Caco-2 (cell line): ENCODE measurements around the gene MED31. TPM values are rescaled to one million over a fixed set of nuclear protein-coding genes. Genes with fewer than 3 reads are reported as not detected.

ENCODE experiments used
- BruUV-seq: library from RNA; stranded (reverse); fragments of 400-500 nt; replicated peaks from 2 replicates; lab custom pipeline; 2021; lab: Mats Ljungman, UMichigan
- CTCF ChIA-PET: fragments of 300-600 bp; sonication (Branson Sonifier 250); formaldehyde crosslinking; loops from one replicate; lab custom pipeline; 2022; ENCODE audit warnings: antibody characterized with exemption; lab: Charles Lee
- POLR2A ChIA-PET: fragments of 300-600 bp; sonication (Branson Sonifier 250); formaldehyde crosslinking; loops from one replicate; lab custom pipeline; 2022; ENCODE audit warnings: antibody characterized with exemption; lab: Charles Lee
- DNase-seq, 2 experiments: peaks; one replicate each; pipeline versions ENCODE4 v3.0.0 to v3.0.0-alpha.2; 2020 to 2022
- H3K27me3 ChIP-seq: replicated peaks from 2 replicates; pipeline ENCODE4 v1.6.0; 2011; ENCODE audit warnings: low read length; ENCODE audit not compliant: control insufficient read depth, insufficient read depth
- H3K36me3 ChIP-seq: 2 replicates; pipeline ENCODE4 v1.5.1; 2011; ENCODE audit warnings: low read length; ENCODE audit not compliant: control insufficient read depth, insufficient read depth
- H3K4me1 ChIP-seq: fragments of 250-450 bp; sonication (Bioruptor Pico); 2 replicates; pipeline ENCODE4 v1.5.1; 2020; ENCODE audit warnings: mild to moderate bottlenecking
- H3K4me3 ChIP-seq: 2 replicates; pipeline ENCODE4 v1.5.1; 2011; ENCODE audit warnings: low read depth, mild to moderate bottlenecking, control low read depth, low read length
- H3K9me3 ChIP-seq: fragments of 250-450 bp; sonication (Bioruptor Pico); 2 replicates; pipeline ENCODE4 v1.5.1; 2020; ENCODE audit warnings: mild to moderate bottlenecking, moderate library complexity
- H3K27ac Mint-ChIP-seq: one replicate; pipeline ENCODE4 v1.8.0; 2022; ENCODE audit warnings: mixed read lengths; ENCODE audit not compliant: unreplicated experiment
- H3K27me3 Mint-ChIP-seq: one replicate; pipeline ENCODE4 v1.8.0; 2022; ENCODE audit warnings: mixed read lengths; ENCODE audit not compliant: insufficient read depth, unreplicated experiment
- H3K36me3 Mint-ChIP-seq: one replicate; pipeline ENCODE4 v1.8.0; 2022; ENCODE audit warnings: mild to moderate bottlenecking, mixed read lengths; ENCODE audit not compliant: insufficient read depth, unreplicated experiment
- H3K4me1 Mint-ChIP-seq: one replicate; pipeline ENCODE4 v1.8.0; 2022; ENCODE audit warnings: low read depth, mixed read lengths; ENCODE audit not compliant: unreplicated experiment
- H3K4me3 Mint-ChIP-seq: one replicate; pipeline ENCODE4 v1.8.0; 2022; ENCODE audit warnings: mild to moderate bottlenecking, moderate library complexity, mixed read lengths; ENCODE audit not compliant: unreplicated experiment
- H3K9me3 Mint-ChIP-seq: one replicate; pipeline ENCODE4 v1.8.0; 2022; ENCODE audit warnings: mixed read lengths; ENCODE audit not compliant: unreplicated experiment
- intact Hi-C: fragments of 100-400 bp; cut with micrococcal nuclease; formaldehyde crosslinking; loops from one replicate; pipeline ENCODE4 v1.10.0; 2022; ENCODE audit not compliant: unreplicated experiment
- total RNA-seq: library from RNA; stranded (reverse); gene quantifications from 2 replicates; pipeline ENCODE4 v1.2.3, GENCODE V29; 2022
- TF ChIP-seq, protein P1 (sequence below), 2 experiments: fragments of 200-600 bp in 1 of 2; IDR thresholded peaks; 1 replicate in 1 of 2; 2 replicates in 1 of 2; pipeline versions ENCODE4 v1.5.1 to v1.8.0; 2011 to 2022; ENCODE audit warnings: antibody characterized with exemption in 1 of 2, control low read depth in 1 of 2, inconsistent platforms in 1 of 2, low read depth in 1 of 2, low read length in 1 of 2, mild to moderate bottlenecking in 1 of 2, moderate library complexity in 1 of 2; ENCODE audit not compliant: insufficient read depth in 1 of 2, severe bottlenecking in 1 of 2, unreplicated experiment in 1 of 2

The MED31 gene
- total RNA-seq, 1 experiment from 2014 or later: 9.5 TPM

DNA sequence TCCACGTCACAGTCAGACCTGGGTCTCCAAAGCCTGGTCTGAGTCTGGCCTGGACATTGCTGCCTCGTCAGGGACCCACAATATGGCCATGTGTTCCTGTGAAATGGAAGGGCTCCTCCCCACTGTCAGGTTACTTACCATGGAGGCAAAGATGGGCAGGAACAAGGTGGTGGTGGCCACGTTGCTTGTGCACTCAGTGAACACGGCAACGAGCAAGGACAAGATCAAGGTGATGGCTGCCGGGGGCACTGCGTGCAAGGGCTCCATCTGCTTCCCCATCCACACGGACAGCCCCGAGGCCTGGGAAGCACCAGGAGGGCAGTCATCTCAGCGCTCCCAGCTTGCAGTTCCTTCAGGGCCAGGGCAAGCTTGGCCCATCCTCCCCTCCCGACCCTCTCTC is 39.2 kb upstream of the MED31 start:
- H3K36me3 Mint-ChIP-seq: no peaks in the 10 kb centered on the region
- H3K27ac Mint-ChIP-seq: no peak overlapping the region
- no peaks in the 10 kb centered on the region for H3K9me3 Mint-ChIP-seq
- no TSS peak for BruUV-seq
- intact Hi-C loops: no loop called here
- no peak for DNase-seq
- Histone ChIP-seq H3K9me3 (no peaks in the 10 kb centered on the region), H3K4me1 (no peaks in the 10 kb centered on the region), H3K4me3 (no peak overlapping the region), H3K27me3 (no peaks in the 10 kb centered on the region), H3K36me3 (no peaks in the 10 kb centered on the region)
- no peak overlapping the region for H3K4me3 Mint-ChIP-seq
- no peaks in the 10 kb centered on the region for H3K4me1 Mint-ChIP-seq
- ChIA-PET CTCF (no interaction called here), POLR2A (no interaction called here)
- TF ChIP-seq, protein P1, sequence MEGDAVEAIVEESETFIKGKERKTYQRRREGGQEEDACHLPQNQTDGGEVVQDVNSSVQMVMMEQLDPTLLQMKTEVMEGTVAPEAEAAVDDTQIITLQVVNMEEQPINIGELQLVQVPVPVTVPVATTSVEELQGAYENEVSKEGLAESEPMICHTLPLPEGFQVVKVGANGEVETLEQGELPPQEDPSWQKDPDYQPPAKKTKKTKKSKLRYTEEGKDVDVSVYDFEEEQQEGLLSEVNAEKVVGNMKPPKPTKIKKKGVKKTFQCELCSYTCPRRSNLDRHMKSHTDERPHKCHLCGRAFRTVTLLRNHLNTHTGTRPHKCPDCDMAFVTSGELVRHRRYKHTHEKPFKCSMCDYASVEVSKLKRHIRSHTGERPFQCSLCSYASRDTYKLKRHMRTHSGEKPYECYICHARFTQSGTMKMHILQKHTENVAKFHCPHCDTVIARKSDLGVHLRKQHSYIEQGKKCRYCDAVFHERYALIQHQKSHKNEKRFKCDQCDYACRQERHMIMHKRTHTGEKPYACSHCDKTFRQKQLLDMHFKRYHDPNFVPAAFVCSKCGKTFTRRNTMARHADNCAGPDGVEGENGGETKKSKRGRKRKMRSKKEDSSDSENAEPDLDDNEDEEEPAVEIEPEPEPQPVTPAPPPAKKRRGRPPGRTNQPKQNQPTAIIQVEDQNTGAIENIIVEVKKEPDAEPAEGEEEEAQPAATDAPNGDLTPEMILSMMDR (IDR thresholded peaks at IDR 0.05; ENCODE audit: insufficient read depth in 1 of 2, low read depth in 1 of 2, low read length in 1 of 2, severe bottlenecking in 1 of 2, unreplicated experiment in 1 of 2): no peak
- no peaks in the 10 kb centered on the region for H3K27me3 Mint-ChIP-seq

DNA sequence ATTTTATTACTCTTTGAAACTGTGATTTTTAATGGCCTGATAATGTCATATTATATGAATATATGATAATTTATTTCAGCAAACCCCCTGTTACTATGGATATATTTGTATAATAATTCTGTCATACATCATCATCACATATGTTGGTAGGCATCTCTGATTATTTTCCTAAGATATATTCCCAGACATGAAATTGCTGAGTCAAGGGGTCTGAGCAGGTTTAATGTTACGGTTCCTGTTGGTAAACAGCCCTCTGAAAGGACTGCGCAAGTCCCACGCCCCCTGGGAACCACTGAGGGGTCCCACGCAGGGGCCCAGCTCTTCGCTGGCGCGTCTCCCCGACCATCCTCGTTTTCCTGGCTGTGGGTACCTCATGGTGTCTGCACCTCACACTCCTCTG is 37.5 kb upstream of the MED31 start:
- DNase-seq: no peak
- no peak overlapping the region for H3K27ac Mint-ChIP-seq
- H3K36me3 ChIP-seq: no peaks in the 10 kb centered on the region
- H3K4me3 Mint-ChIP-seq: no peak overlapping the region
- ChIA-PET POLR2A (no interaction called here), CTCF (no interaction called here)
- H3K27me3 ChIP-seq: no peaks in the 10 kb centered on the region
- no peaks in the 10 kb centered on the region for H3K27me3 Mint-ChIP-seq
- H3K9me3 ChIP-seq: no peaks in the 10 kb centered on the region
- H3K36me3 Mint-ChIP-seq: no peaks in the 10 kb centered on the region
- TF ChIP-seq, protein P1 (IDR thresholded peaks at IDR 0.05; ENCODE audit: insufficient read depth in 1 of 2, low read depth in 1 of 2, low read length in 1 of 2, severe bottlenecking in 1 of 2, unreplicated experiment in 1 of 2): no peak
- H3K4me1 Mint-ChIP-seq: no peaks in the 10 kb centered on the region
- no peak overlapping the region for H3K4me3 ChIP-seq
- no TSS peak for BruUV-seq
- H3K9me3 Mint-ChIP-seq: no peaks in the 10 kb centered on the region
- intact Hi-C loops: no loop called here
- H3K4me1 ChIP-seq: no peaks in the 10 kb centered on the region

DNA sequence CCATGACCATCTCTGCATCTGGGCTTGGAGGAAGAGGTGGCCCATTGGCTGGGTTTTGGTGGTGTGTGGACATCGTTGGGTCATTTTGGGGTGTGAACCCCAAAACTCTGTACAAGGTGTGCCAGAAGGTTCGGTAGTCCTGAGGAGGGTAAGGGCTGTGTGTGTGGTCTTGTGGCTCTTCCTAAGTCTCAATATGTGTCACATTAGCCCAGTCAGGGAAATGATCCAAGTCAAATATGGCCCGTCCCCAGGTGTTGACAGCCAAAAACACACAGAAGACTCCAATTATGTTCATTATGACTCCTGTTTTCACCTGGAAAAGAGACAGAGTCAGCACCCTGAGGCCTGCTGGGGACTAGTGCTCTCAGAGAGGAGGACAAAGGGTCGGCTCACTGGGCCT is 34.6 kb upstream of the MED31 start:
- no peaks in the 10 kb centered on the region for H3K9me3 ChIP-seq
- no peak overlapping the region for H3K4me3 ChIP-seq
- no peaks in the 10 kb centered on the region for H3K36me3 Mint-ChIP-seq
- no TSS peak for BruUV-seq
- ChIA-PET CTCF (no interaction called here), POLR2A (no interaction called here)
- no peaks in the 10 kb centered on the region for H3K9me3 Mint-ChIP-seq
- no peaks in the 10 kb centered on the region for H3K4me1 ChIP-seq
- H3K4me1 Mint-ChIP-seq: no peaks in the 10 kb centered on the region
- TF ChIP-seq, protein P1 (IDR thresholded peaks at IDR 0.05; ENCODE audit: insufficient read depth in 1 of 2, low read depth in 1 of 2, low read length in 1 of 2, severe bottlenecking in 1 of 2, unreplicated experiment in 1 of 2): no peak
- H3K27ac Mint-ChIP-seq: no peak overlapping the region
- H3K4me3 Mint-ChIP-seq: no peak overlapping the region
- intact Hi-C loops: no loop called here
- H3K36me3 ChIP-seq: no peaks in the 10 kb centered on the region
- no peaks in the 10 kb centered on the region for H3K27me3 Mint-ChIP-seq
- no peak for DNase-seq
- no peaks in the 10 kb centered on the region for H3K27me3 ChIP-seq
